ENCODE results near the gene PTH2. TPM values are rescaled to one million over a fixed set of nuclear protein-coding genes. Genes with fewer than 3 reads are reported as not detected.

PTH2 gene
- polyA plus RNA-seq, 1 donor from 2014 or later = not detected

DNA sequence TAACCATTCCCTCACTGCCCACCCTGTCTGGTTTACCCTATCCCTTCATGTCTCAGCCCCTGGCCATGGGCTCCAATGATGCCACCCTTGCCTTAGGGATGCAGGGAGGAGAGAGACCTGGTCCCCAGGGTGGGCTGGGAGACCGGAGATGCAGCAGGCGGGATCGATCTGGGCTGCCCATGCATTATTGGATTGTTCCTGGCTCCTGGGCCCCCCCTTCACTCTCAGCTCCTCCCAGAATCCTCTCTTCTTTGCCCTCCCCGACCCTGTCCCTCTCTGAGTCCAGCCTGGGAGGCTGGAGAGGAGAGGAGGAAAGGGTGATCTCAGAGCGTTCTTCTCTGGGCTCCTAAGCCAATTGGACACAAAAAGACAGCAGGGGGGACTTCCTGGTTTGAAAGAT, 29.4 kb downstream of the PTH2 start:
- H3K9me2 ChIP-seq (ENCODE audit: insufficient read depth, low read length) = no peaks in the 10 kb centered on the region
- no peaks in the 10 kb centered on the region for H4K20me1 ChIP-seq (ENCODE audit: insufficient read depth)
- H3K4me3 ChIP-seq (ENCODE audit: low read length) = no peak overlapping the region
- no peak overlapping the region for H3K27ac ChIP-seq (ENCODE audit: low read length)
- no peaks in the 10 kb centered on the region for H3K79me2 ChIP-seq (replicated peaks; ENCODE audit: insufficient read depth, low read length)
- H3K27me3 ChIP-seq (ENCODE audit: insufficient read depth, low read depth, low read length) = no peaks in the 10 kb centered on the region
- TF ChIP-seq, protein P1, sequence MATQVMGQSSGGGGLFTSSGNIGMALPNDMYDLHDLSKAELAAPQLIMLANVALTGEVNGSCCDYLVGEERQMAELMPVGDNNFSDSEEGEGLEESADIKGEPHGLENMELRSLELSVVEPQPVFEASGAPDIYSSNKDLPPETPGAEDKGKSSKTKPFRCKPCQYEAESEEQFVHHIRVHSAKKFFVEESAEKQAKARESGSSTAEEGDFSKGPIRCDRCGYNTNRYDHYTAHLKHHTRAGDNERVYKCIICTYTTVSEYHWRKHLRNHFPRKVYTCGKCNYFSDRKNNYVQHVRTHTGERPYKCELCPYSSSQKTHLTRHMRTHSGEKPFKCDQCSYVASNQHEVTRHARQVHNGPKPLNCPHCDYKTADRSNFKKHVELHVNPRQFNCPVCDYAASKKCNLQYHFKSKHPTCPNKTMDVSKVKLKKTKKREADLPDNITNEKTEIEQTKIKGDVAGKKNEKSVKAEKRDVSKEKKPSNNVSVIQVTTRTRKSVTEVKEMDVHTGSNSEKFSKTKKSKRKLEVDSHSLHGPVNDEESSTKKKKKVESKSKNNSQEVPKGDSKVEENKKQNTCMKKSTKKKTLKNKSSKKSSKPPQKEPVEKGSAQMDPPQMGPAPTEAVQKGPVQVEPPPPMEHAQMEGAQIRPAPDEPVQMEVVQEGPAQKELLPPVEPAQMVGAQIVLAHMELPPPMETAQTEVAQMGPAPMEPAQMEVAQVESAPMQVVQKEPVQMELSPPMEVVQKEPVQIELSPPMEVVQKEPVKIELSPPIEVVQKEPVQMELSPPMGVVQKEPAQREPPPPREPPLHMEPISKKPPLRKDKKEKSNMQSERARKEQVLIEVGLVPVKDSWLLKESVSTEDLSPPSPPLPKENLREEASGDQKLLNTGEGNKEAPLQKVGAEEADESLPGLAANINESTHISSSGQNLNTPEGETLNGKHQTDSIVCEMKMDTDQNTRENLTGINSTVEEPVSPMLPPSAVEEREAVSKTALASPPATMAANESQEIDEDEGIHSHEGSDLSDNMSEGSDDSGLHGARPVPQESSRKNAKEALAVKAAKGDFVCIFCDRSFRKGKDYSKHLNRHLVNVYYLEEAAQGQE (IDR thresholded peaks at IDR 0.05; ENCODE audit: borderline replicate concordance) = no peak
- no peak for TF ChIP-seq POLR2AphosphoS5 (IDR thresholded peaks at IDR 0.05)
- no peak for TF ChIP-seq SMC3 (conservative IDR thresholded peaks at IDR 0.05; ENCODE audit: poor library complexity)
- no peak for TF ChIP-seq MXI1 (conservative IDR thresholded peaks at IDR 0.05; ENCODE audit: poor library complexity, severe bottlenecking)
- no peak for TF ChIP-seq EZH2 (IDR thresholded peaks at IDR 0.05; ENCODE audit: borderline replicate concordance, insufficient read depth, low read length, poor library complexity, severe bottlenecking)
- TF ChIP-seq EP300 (conservative IDR thresholded peaks at IDR 0.05; ENCODE audit: poor library complexity, severe bottlenecking) = no peak
- TF ChIP-seq, protein P2, sequence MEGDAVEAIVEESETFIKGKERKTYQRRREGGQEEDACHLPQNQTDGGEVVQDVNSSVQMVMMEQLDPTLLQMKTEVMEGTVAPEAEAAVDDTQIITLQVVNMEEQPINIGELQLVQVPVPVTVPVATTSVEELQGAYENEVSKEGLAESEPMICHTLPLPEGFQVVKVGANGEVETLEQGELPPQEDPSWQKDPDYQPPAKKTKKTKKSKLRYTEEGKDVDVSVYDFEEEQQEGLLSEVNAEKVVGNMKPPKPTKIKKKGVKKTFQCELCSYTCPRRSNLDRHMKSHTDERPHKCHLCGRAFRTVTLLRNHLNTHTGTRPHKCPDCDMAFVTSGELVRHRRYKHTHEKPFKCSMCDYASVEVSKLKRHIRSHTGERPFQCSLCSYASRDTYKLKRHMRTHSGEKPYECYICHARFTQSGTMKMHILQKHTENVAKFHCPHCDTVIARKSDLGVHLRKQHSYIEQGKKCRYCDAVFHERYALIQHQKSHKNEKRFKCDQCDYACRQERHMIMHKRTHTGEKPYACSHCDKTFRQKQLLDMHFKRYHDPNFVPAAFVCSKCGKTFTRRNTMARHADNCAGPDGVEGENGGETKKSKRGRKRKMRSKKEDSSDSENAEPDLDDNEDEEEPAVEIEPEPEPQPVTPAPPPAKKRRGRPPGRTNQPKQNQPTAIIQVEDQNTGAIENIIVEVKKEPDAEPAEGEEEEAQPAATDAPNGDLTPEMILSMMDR (IDR thresholded peaks at IDR 0.05; ENCODE audit: poor library complexity, severe bottlenecking) = no peak
- no peak for TF ChIP-seq TAF1 (IDR thresholded peaks at IDR 0.05; ENCODE audit: low read depth)
- no peak for TF ChIP-seq RAD21 (conservative IDR thresholded peaks at IDR 0.05)
- H3K9me3 ChIP-seq (ENCODE audit: low read length) = no peaks in the 10 kb centered on the region
- H3K4me2 ChIP-seq (ENCODE audit: low read length) = no peak overlapping the region
- H3K36me3 ChIP-seq (ENCODE audit: insufficient read depth, low read length) = no peaks in the 10 kb centered on the region
- H2AFZ ChIP-seq (ENCODE audit: low read depth, low read length) = no peak overlapping the region
- H3K9ac ChIP-seq (ENCODE audit: low read length) = no peak overlapping the region
- no peaks in the 10 kb centered on the region for H3F3A ChIP-seq (ENCODE audit: insufficient read depth, low read length, poor library complexity, severe bottlenecking)

DNA sequence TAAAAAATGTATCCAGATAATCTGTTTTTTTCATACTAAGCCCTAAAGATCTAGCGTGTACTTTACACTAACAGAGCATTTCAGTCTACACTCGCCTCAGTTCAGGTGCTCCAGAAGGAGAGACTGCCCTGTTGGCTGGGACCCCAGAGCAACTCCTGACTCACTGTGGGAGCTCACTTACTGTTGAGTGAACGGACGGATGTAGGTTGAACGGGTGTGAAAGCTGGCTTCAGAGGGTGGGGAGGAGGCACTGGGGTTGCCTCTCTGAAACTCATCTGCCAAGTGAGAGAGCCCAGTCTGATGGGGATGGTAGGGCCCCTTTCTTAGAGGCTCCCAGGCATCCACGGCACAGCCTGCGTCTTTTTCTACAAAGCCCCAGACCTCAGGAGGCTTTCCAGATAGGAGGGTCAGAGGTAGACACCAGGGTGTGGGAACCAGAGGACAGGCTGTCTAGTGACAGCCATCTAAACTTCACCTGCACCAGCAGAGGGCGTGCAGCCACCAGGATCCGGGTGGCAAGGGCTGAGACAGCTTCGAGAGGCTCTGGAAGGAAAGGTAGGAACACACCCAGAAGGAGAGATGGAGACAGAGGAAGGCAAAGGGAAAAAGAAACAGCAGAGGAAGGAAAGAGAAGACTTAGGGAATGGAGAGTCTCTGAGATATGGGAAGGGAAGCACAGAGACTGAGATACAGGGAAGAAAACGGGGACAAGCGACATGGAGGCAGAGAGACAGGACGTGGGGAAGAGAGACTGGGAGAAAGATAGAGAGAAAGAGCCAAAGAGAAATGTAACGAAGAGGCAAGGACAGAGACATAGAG, 31.5 kb downstream of the PTH2 start:
- Histone ChIP-seq H4K20me1 (ENCODE audit: insufficient read depth) (no peaks in the 10 kb centered on the region), H3K27ac (ENCODE audit: low read length) (no peak overlapping the region), H3K9ac (ENCODE audit: low read length) (no peak overlapping the region), H2AFZ (ENCODE audit: low read depth, low read length) (no peak overlapping the region), H3K79me2 (replicated peaks; ENCODE audit: insufficient read depth, low read length) (no peaks in the 10 kb centered on the region), H3F3A (ENCODE audit: insufficient read depth, low read length, poor library complexity, severe bottlenecking) (no peaks in the 10 kb centered on the region), H3K4me3 (ENCODE audit: low read length) (no peak overlapping the region), H3K36me3 (ENCODE audit: insufficient read depth, low read length) (no peaks in the 10 kb centered on the region), H3K4me2 (ENCODE audit: low read length) (no peak overlapping the region), H3K27me3 (ENCODE audit: insufficient read depth, low read depth, low read length) (no peaks in the 10 kb centered on the region), H3K9me2 (ENCODE audit: insufficient read depth, low read length) (no peaks in the 10 kb centered on the region), H3K9me3 (ENCODE audit: low read length) (no peaks in the 10 kb centered on the region)
- TF ChIP-seq, protein P1 (IDR thresholded peaks at IDR 0.05; ENCODE audit: borderline replicate concordance) = no peak
- TF ChIP-seq EP300 (conservative IDR thresholded peaks at IDR 0.05; ENCODE audit: poor library complexity, severe bottlenecking) (no peak), RAD21 (conservative IDR thresholded peaks at IDR 0.05) (peak; percentile 97), POLR2AphosphoS5 (IDR thresholded peaks at IDR 0.05) (no peak), EZH2 (IDR thresholded peaks at IDR 0.05; ENCODE audit: borderline replicate concordance, insufficient read depth, low read length, poor library complexity, severe bottlenecking) (no peak), SMC3 (conservative IDR thresholded peaks at IDR 0.05; ENCODE audit: poor library complexity) (peak; percentile 97), TAF1 (IDR thresholded peaks at IDR 0.05; ENCODE audit: low read depth) (no peak), MXI1 (conservative IDR thresholded peaks at IDR 0.05; ENCODE audit: poor library complexity, severe bottlenecking) (no peak)
- TF ChIP-seq, protein P2 (IDR thresholded peaks at IDR 0.05; ENCODE audit: poor library complexity, severe bottlenecking) = peak; percentile 96

All from neural cell (in vitro differentiated cells).